BJ (cell line): ENCODE results near the gene UBA3. TPM values are rescaled to one million over a fixed set of nuclear protein-coding genes. Genes with fewer than 3 reads are reported as not detected.

Experiments
- CTCF ChIA-PET: fragments of 350-600 bp; formaldehyde crosslinking; extraction: SDS; loops from one replicate; lab custom pipeline; 2021; ENCODE audit warnings: antibody characterized with exemption, inconsistent platforms; lab: Yijun Ruan, JAX
- POLR2A ChIA-PET: fragments of 300-600 bp; sonication (Branson Sonifier 250); formaldehyde crosslinking; extraction: SDS; loops from one replicate; lab custom pipeline; 2021; ENCODE audit warnings: antibody characterized with exemption; lab: Charles Lee
- DNase-seq: peaks from one replicate; pipeline ENCODE4 v3.0.0-alpha.2; 2011; ENCODE audit warnings: low read depth
- H3K27me3 ChIP-seq: 2 replicates; pipeline ENCODE4 v1.6.0; 2011; ENCODE audit warnings: low read length; ENCODE audit not compliant: control insufficient read depth, insufficient read depth
- H3K36me3 ChIP-seq: 2 replicates; pipeline ENCODE4 v1.5.1; 2011; ENCODE audit warnings: low read length; ENCODE audit not compliant: control insufficient read depth, insufficient read depth
- H3K4me3 ChIP-seq: 2 replicates; pipeline ENCODE4 v1.5.1; 2011; ENCODE audit warnings: low read depth, mild to moderate bottlenecking, control low read depth, low read length
- polyA plus RNA-seq: library from polyadenylated mRNA; depleted of rRNA; stranded (reverse); fragments of >200 nt; gene quantifications from 2 replicates; pipeline ENCODE4 v1.2.3, GENCODE V29; 2011
- TF ChIP-seq, protein P1 (sequence below): IDR thresholded peaks from 2 replicates; pipeline ENCODE4 v1.5.1; 2011; ENCODE audit warnings: low read depth, mild to moderate bottlenecking, control low read depth, inconsistent platforms, low read length, moderate library complexity; ENCODE audit not compliant: insufficient read depth

Gene UBA3
- polyA plus RNA-seq, 1 experiment = 36.6 TPM

DNA sequence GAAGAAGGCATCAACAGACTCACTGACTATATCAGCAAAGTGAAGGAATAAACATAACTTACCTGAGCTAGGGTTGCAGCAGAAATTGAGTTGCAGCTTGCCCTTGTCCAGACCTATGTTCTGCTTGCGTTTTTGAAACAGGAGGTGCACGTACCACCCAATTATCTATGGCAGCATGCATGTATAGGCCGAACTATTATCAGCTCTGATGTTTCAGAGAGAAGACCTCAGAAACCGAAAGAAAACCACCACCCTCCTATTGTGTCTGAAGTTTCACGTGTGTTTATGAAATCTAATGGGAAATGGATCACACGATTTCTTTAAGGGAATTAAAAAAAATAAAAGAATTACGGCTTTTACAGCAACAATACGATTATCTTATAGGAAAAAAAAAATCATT lies 24.4 kb upstream of the UBA3 start:
- ChIA-PET POLR2A (no interaction called here), CTCF (interaction anchor here (0.6 to 8.0 kb wide), 4 partner anchors 9 to 715 kb away, joined by 3 to 75 read pairs (median 4); partner anchors contain the start of gene LMOD3)
- TF ChIP-seq, protein P1, sequence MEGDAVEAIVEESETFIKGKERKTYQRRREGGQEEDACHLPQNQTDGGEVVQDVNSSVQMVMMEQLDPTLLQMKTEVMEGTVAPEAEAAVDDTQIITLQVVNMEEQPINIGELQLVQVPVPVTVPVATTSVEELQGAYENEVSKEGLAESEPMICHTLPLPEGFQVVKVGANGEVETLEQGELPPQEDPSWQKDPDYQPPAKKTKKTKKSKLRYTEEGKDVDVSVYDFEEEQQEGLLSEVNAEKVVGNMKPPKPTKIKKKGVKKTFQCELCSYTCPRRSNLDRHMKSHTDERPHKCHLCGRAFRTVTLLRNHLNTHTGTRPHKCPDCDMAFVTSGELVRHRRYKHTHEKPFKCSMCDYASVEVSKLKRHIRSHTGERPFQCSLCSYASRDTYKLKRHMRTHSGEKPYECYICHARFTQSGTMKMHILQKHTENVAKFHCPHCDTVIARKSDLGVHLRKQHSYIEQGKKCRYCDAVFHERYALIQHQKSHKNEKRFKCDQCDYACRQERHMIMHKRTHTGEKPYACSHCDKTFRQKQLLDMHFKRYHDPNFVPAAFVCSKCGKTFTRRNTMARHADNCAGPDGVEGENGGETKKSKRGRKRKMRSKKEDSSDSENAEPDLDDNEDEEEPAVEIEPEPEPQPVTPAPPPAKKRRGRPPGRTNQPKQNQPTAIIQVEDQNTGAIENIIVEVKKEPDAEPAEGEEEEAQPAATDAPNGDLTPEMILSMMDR = no peak
- Histone ChIP-seq H3K27me3 (no peaks in the 10 kb centered on the region), H3K36me3 (peaks cover 3% of the 10 kb centered on the region; the same call in 1 of the 2 replicates), H3K4me3 (no peak overlapping the region)
- DNase-seq = no peak

DNA sequence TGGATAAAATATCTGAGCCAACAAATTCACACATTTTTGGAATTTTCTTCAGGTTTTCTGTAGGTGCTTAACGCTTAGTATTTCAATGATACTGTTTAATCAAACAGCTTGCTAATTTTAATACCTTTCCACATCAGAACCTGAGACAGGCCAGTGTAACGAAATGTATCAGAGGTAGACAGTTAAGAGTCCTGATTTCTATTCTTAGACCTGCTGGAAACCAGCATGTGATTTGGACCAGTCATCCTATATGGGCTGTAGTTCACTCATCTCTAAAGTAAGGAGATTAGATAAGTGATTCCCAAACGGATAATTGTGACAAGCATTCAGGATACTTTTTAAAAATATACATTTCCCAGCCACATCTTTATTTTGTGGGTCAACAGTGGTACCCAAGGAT lies 23.0 kb upstream of the UBA3 start:
- TF ChIP-seq, protein P1 = no peak
- ChIA-PET POLR2A (no interaction called here), CTCF (no interaction called here)
- peaks cover 3% of the 10 kb centered on the region; the same call in 1 of the 2 replicates for H3K36me3 ChIP-seq
- H3K4me3 ChIP-seq = no peak overlapping the region
- no peaks in the 10 kb centered on the region for H3K27me3 ChIP-seq
- DNase-seq = no peak

DNA sequence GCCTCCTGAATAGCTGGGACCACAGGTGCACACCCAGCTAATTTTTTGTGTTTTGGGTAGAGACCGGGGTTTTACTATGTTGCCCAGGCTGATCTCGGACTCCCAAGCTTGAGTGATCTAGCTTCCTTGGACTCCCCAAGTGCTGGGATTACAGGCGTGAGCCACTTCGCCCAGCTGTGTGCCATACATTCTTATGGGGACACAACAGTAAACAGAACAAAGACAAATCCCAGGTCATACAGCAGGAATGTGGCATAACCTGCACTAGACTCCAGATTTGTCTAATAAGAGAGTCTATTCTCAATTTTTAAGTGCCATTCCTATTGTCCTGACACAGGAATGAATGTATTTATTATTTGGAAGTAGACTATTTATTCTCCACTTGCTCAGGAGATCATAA lies 22.2 kb upstream of the UBA3 start:
- ChIA-PET POLR2A (no interaction called here), CTCF (interaction anchor here (1.1 kb wide), 1 partner anchor 19 kb away, joined by 3 read pairs; no protein-coding TSS in a partner anchor)
- Histone ChIP-seq H3K36me3 (peaks cover 5% of the 10 kb centered on the region; the same call in 1 of the 2 replicates), H3K27me3 (no peaks in the 10 kb centered on the region), H3K4me3 (no peak overlapping the region)
- no peak for DNase-seq
- TF ChIP-seq, protein P1 = no peak

DNA sequence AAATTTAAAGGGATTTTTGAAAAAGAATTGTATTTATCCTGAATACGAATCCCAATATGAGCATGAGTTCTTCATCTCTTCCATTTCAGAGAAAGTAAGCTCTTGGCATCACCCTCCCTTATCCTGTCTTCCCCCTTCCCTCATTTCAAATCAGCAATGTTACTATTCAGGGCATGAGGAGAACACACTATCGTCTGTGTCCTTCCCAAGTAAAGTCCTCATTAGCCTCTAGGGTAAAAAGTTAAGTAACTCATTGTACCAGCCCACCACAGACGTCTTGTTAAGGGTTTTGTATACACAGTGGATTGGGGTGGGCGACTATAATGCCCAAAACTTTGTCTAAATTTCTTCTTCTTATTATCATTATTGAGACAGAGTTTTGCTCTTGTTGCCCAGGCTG lies 19.4 kb upstream of the UBA3 start:
- Histone ChIP-seq H3K36me3 (peaks cover 5% of the 10 kb centered on the region; the same call in 1 of the 2 replicates), H3K27me3 (no peaks in the 10 kb centered on the region), H3K4me3 (no peak overlapping the region)
- ChIA-PET CTCF (interaction anchor here (1.1 to 2.6 kb wide), 2 partner anchors 21 to 83 kb away, joined by 3 to 10 read pairs; no protein-coding TSS in a partner anchor), POLR2A (no interaction called here)
- TF ChIP-seq, protein P1 = no peak
- no peak for DNase-seq

DNA sequence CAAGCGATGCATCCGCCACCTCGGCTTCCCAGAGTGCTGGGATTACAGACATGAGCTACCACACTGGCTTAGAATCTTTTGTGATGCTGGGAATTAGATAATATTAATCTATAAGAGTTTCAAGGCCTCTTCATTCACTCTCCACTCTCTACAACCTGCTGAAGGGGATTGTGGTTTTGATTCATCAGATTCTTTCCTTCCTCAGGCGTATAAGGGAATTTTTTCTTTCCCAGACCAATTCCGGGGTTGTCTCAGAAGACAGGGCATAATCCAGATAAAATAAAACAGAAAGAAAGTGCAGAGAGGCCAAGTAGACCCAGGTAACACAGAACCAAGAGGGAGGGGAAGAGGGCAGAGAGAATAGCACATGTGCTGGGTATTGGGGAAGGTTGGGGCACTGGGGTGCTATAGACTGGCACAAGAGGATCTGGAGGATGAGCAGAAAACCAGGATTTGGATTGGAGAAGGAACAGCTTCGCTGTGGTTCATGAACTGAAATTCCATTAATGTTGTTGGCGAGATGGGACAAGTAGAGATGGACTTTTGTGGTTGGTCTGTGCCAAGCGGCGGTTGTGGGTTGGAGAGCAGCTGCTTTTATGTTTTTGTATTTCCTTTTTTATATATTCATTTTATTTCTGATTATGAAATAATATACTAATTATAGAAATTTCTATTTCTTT lies 17.4 kb upstream of the UBA3 start:
- H3K27me3 ChIP-seq = no peaks in the 10 kb centered on the region
- TF ChIP-seq, protein P1 = no peak
- peaks cover 8% of the 10 kb centered on the region; the same call in 1 of the 2 replicates for H3K36me3 ChIP-seq
- ChIA-PET CTCF (interaction anchor here (2.6 kb wide), 1 partner anchor 23 kb away, joined by 10 read pairs; no protein-coding TSS in a partner anchor), POLR2A (no interaction called here)
- no peak overlapping the region for H3K4me3 ChIP-seq
- no peak for DNase-seq
